Stimulated activated CD4-positive, alpha-beta T cell treated with anti-CD3 and anti-CD28 coated beads, Interleukin-2, amount 100 ng/mL, for 4 hours (primary cell): Measurements from ENCODE around the gene TMED8.
"Not testable (repeated sequence)": the region's sequence is repeated elsewhere in the genome, so short reads cannot be mapped to it uniquely, and the experiment has no call there.

Experiments used
- DNase-seq: peaks from one replicate; pipeline ENCODE4 v3.0.0-alpha.2; 2020; ENCODE audit warnings: low read depth

Gene TMED8

GRCh38 chr14:77322250-77322902 is 54.5 kb downstream of the TMED8 start:
- DNase-seq = no peak

GRCh38 chr14:77320238-77320935 is 56.5 kb downstream of the TMED8 start, which contains the start of gene POMT2:
TSS of gene POMT2 (minus strand) at chr14:77320883. CDS start at chr14:77320681, 202 bp downstream.
- peak; percentile 89 for DNase-seq

- no peak for DNase-seq
Measured at GRCh38 chr14:77319422-77319821, 57.5 kb downstream of the TMED8 start.

GRCh38 chr14:77318756-77319155 is 58.1 kb downstream of the TMED8 start:
- not testable (repeated sequence) for DNase-seq

- DNase-seq = no peak
Measured at GRCh38 chr14:77318006-77318553, 58.8 kb downstream of the TMED8 start.

GRCh38 chr14:77316872-77317301 is 60.0 kb downstream of the TMED8 start:
- DNase-seq = no peak

- no peak for DNase-seq
Measured at GRCh38 chr14:77316195-77316505, 60.7 kb downstream of the TMED8 start.

GRCh38 chr14:77314539-77315457 is 62.1 kb downstream of the TMED8 start:
- no peak for DNase-seq

GRCh38 chr14:77314043-77314442 is 62.9 kb downstream of the TMED8 start:
- DNase-seq = no peak

- DNase-seq = no peak
Measured at GRCh38 chr14:77313371-77313770, 63.5 kb downstream of the TMED8 start.

- DNase-seq = no peak
Measured at GRCh38 chr14:77311217-77311616, 65.7 kb downstream of the TMED8 start.

- no peak for DNase-seq
Measured at GRCh38 chr14:77310026-77310425, 66.9 kb downstream of the TMED8 start.

GRCh38 chr14:77309131-77309530 is 67.8 kb downstream of the TMED8 start:
- no peak for DNase-seq

GRCh38 chr14:77306851-77307496 is 69.9 kb downstream of the TMED8 start:
- DNase-seq = no peak

GRCh38 chr14:77306416-77306815 is 70.5 kb downstream of the TMED8 start:
- DNase-seq = no peak

GRCh38 chr14:77305696-77306095 is 71.2 kb downstream of the TMED8 start:
- DNase-seq = no peak

GRCh38 chr14:77303417-77304156 is 73.3 kb downstream of the TMED8 start:
- no peak for DNase-seq

GRCh38 chr14:77302926-77303325 is 74.0 kb downstream of the TMED8 start:
- no peak for DNase-seq

GRCh38 chr14:77301103-77301502 is 75.8 kb downstream of the TMED8 start:
- DNase-seq = no peak

GRCh38 chr14:77299771-77300170 is 77.1 kb downstream of the TMED8 start:
- DNase-seq = no peak

GRCh38 chr14:77296906-77297305 is 80.0 kb downstream of the TMED8 start:
- no peak for DNase-seq
